ENCODE results near the gene PID1.

Gene PID1

GRCh38 chr2:229060147-229060546 lies 210.9 kb downstream of the PID1 start:
- ATAC-seq = no peak

GRCh38 chr2:229059331-229060033 lies 211.6 kb downstream of the PID1 start:
- ATAC-seq = no peak

GRCh38 chr2:229057976-229058553 lies 213.0 kb downstream of the PID1 start:
- ATAC-seq = no peak

- ATAC-seq = no peak
Measured at GRCh38 chr2:229054311-229054710, 216.8 kb downstream of the PID1 start.

GRCh38 chr2:229051798-229052197 lies 219.3 kb downstream of the PID1 start:
- no peak for ATAC-seq

- ATAC-seq = no peak
Measured at GRCh38 chr2:229050133-229050532, 221.0 kb downstream of the PID1 start.

GRCh38 chr2:229048134-229048533 lies 223.0 kb downstream of the PID1 start:
- no peak for ATAC-seq

- ATAC-seq = no peak
Measured at GRCh38 chr2:229045671-229046070, 225.4 kb downstream of the PID1 start.

- ATAC-seq = no peak
Measured at GRCh38 chr2:229044581-229044980, 226.5 kb downstream of the PID1 start.

GRCh38 chr2:229043681-229044080 lies 227.4 kb downstream of the PID1 start:
- no peak for ATAC-seq

- ATAC-seq = no peak
Measured at GRCh38 chr2:229042349-229042748, 228.7 kb downstream of the PID1 start.

GRCh38 chr2:229041691-229042090 lies 229.4 kb downstream of the PID1 start:
- no peak for ATAC-seq

GRCh38 chr2:229037621-229038020 lies 233.5 kb downstream of the PID1 start:
- no peak for ATAC-seq

- ATAC-seq = no peak
Measured at GRCh38 chr2:229033816-229034215, 237.3 kb downstream of the PID1 start.

GRCh38 chr2:229032608-229033234 lies 238.4 kb downstream of the PID1 start:
- ATAC-seq = no peak

- ATAC-seq = no peak
Measured at GRCh38 chr2:229027353-229028105, 243.6 kb downstream of the PID1 start.

GRCh38 chr2:229025653-229026052 lies 245.4 kb downstream of the PID1 start:
- no peak for ATAC-seq

- no peak for ATAC-seq
Measured at GRCh38 chr2:229022652-229023051, 248.4 kb downstream of the PID1 start.

- no peak for ATAC-seq
Measured at GRCh38 chr2:229022071-229022470, 249.0 kb downstream of the PID1 start.

- ATAC-seq = no peak
Measured at GRCh38 chr2:229009816-229010215, 261.3 kb downstream of the PID1 start.

- ATAC-seq = no peak
Measured at GRCh38 chr2:229003256-229003655, 267.8 kb downstream of the PID1 start.

GRCh38 chr2:229001196-229001595 lies 269.9 kb downstream of the PID1 start:
- ATAC-seq = no peak

- ATAC-seq = no peak
Measured at GRCh38 chr2:228999326-228999725, 271.8 kb downstream of the PID1 start.

GRCh38 chr2:228988786-228989185 lies 282.3 kb downstream of the PID1 start:
- no peak for ATAC-seq

All from activated CD4-positive, CD25-positive, alpha-beta regulatory T cell treated with anti-CD3 and anti-CD28 coated beads, Interleukin-2, amount 50 U/mL, for 24 hours (primary cell).